Endothelial cell of umbilical vein (primary cell): ENCODE measurements around the gene NME7.

Experiments
- CTCF ChIP-seq, 2 donors: IDR thresholded peaks; 1 replicate in 1 of 2; 2 replicates in 1 of 2; pipeline ENCODE4 v1.5.1; 2011; ENCODE audit warnings: low read length in 2 of 2, mild to moderate bottlenecking in 2 of 2, moderate library complexity in 2 of 2, control low read depth in 1 of 2, inconsistent platforms in 1 of 2, low read depth in 1 of 2; ENCODE audit not compliant: insufficient read depth in 1 of 2; ENCODE audit errors: extremely low read depth in 1 of 2
- EZH2 ChIP-seq: IDR thresholded peaks from 2 replicates; pipeline ENCODE4 v1.6.1; 2012; ENCODE audit warnings: borderline replicate concordance, low read depth, mild to moderate bottlenecking, moderate library complexity, low read length, inconsistent platforms; ENCODE audit not compliant: severe bottlenecking
- POLR2A ChIP-seq: IDR thresholded peaks from 2 replicates; pipeline ENCODE4 v1.6.1; 2012; ENCODE audit warnings: low read depth, mild to moderate bottlenecking, control low read depth, low read length
- POLR2AphosphoS5 ChIP-seq: IDR thresholded peaks from 2 replicates; pipeline ENCODE4 v1.6.1; 2012; ENCODE audit warnings: low read depth, mild to moderate bottlenecking, control low read depth, low read length, moderate library complexity; ENCODE audit not compliant: insufficient read depth

DNA sequence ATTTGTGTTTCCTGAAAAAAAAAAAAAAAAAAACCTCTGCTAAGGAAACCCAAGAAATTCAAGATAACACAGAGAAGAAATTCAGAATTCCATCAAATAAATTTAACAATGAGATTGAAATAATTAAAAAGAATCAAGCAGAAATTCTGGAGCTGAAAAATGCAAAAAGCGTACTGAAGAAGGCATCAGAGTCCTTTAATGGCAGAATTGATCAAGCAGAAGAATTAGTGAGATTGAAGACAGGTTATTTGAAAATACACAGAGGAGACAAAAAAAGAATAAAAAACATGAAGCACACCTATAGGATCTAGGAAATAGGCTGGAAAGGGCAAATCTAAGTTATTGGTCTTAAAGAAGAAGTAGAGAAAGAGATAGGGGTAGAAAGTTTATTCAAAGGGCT lies 38.2 kb downstream of the NME7 start:
- no peak for TF ChIP-seq CTCF (IDR thresholded peaks at IDR 0.05; ENCODE audit: extremely low read depth in 1 of 2, insufficient read depth in 1 of 2, low read depth in 1 of 2, low read length in 2 of 2)
- no peak for TF ChIP-seq EZH2
- no peak for TF ChIP-seq POLR2AphosphoS5
- no peak for TF ChIP-seq POLR2A
